PFSK-1 (cell line): Measurements from ENCODE around the gene EGLN2.

Experiments used
- FOXP2 ChIP-seq: optimal IDR thresholded peaks from 2 replicates; pipeline ENCODE3; 2011; ENCODE audit warnings: borderline replicate concordance, control low read depth, inconsistent platforms; ENCODE audit not compliant: insufficient read depth; ENCODE audit errors: extremely low read length, extremely low read depth
- POLR2AphosphoS5 ChIP-seq: IDR thresholded peaks from 2 replicates; pipeline ENCODE4 v1.6.1; 2012; ENCODE audit warnings: low read depth, mild to moderate bottlenecking, control low read depth, low read length, moderate library complexity
- SIN3A ChIP-seq: IDR thresholded peaks from 2 replicates; pipeline ENCODE4 v1.6.1; 2012; ENCODE audit warnings: mild to moderate bottlenecking, low read length, moderate library complexity, borderline replicate concordance; ENCODE audit not compliant: insufficient read depth
- TAF1 ChIP-seq: IDR thresholded peaks from 2 replicates; pipeline ENCODE4 v1.6.1; 2012; ENCODE audit warnings: low read length, control low read depth, borderline replicate concordance; ENCODE audit not compliant: insufficient read depth
- TF ChIP-seq, protein P1 (sequence below), 2 experiments: IDR thresholded peaks; 2 replicates each; pipeline versions ENCODE4 v1.6.1 to v1.8.0; 2011 to 2012; ENCODE audit warnings: low read depth in 2 of 2, low read length in 2 of 2, control low read depth in 1 of 2, inconsistent platforms in 1 of 2, mild to moderate bottlenecking in 1 of 2, moderate library complexity in 1 of 2; ENCODE audit not compliant: insufficient read depth in 1 of 2

EGLN2 gene

DNA sequence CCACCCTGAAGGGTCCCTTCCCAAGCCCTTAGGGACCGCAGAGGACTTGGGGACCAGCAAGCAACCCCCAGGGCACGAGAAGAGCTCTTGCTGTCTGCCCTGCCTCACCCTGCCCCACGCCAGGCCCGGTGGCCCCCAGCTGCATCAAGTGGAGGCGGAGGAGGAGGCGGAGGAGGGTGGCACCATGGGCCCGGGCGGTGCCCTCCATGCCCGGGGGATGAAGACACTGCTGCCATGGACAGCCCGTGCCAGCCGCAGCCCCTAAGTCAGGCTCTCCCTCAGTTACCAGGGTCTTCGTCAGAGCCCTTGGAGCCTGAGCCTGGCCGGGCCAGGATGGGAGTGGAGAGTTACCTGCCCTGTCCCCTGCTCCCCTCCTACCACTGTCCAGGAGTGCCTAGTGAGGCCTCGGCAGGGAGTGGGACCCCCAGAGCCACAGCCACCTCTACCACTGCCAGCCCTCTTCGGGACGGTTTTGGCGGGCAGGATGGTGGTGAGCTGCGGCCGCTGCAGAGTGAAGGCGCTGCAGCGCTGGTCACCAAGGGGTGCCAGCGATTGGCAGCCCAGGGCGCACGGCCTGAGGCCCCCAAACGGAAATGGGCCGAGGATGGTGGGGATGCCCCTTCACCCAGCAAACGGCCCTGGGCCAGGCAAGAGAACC, 1.5 kb downstream of the EGLN2 start:
- TF ChIP-seq FOXP2 (no peak), SIN3A (no peak), TAF1 (no peak)
- TF ChIP-seq, protein P1, sequence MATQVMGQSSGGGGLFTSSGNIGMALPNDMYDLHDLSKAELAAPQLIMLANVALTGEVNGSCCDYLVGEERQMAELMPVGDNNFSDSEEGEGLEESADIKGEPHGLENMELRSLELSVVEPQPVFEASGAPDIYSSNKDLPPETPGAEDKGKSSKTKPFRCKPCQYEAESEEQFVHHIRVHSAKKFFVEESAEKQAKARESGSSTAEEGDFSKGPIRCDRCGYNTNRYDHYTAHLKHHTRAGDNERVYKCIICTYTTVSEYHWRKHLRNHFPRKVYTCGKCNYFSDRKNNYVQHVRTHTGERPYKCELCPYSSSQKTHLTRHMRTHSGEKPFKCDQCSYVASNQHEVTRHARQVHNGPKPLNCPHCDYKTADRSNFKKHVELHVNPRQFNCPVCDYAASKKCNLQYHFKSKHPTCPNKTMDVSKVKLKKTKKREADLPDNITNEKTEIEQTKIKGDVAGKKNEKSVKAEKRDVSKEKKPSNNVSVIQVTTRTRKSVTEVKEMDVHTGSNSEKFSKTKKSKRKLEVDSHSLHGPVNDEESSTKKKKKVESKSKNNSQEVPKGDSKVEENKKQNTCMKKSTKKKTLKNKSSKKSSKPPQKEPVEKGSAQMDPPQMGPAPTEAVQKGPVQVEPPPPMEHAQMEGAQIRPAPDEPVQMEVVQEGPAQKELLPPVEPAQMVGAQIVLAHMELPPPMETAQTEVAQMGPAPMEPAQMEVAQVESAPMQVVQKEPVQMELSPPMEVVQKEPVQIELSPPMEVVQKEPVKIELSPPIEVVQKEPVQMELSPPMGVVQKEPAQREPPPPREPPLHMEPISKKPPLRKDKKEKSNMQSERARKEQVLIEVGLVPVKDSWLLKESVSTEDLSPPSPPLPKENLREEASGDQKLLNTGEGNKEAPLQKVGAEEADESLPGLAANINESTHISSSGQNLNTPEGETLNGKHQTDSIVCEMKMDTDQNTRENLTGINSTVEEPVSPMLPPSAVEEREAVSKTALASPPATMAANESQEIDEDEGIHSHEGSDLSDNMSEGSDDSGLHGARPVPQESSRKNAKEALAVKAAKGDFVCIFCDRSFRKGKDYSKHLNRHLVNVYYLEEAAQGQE (IDR thresholded peaks at IDR 0.05; ENCODE audit: insufficient read depth in 1 of 2, low read depth in 2 of 2, low read length in 2 of 2) = no peak

DNA sequence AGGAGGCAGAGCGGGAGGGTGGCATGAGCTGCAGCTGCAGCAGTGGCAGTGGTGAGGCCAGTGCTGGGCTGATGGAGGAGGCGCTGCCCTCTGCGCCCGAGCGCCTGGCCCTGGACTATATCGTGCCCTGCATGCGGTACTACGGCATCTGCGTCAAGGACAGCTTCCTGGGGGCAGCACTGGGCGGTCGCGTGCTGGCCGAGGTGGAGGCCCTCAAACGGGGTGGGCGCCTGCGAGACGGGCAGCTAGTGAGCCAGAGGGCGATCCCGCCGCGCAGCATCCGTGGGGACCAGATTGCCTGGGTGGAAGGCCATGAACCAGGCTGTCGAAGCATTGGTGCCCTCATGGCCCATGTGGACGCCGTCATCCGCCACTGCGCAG, 2.0 kb downstream of the EGLN2 start:
- TF ChIP-seq POLR2AphosphoS5 (no peak), FOXP2 (no peak), TAF1 (no peak), SIN3A (no peak)
- TF ChIP-seq, protein P1 (IDR thresholded peaks at IDR 0.05; ENCODE audit: insufficient read depth in 1 of 2, low read depth in 2 of 2, low read length in 2 of 2) = no peak

DNA sequence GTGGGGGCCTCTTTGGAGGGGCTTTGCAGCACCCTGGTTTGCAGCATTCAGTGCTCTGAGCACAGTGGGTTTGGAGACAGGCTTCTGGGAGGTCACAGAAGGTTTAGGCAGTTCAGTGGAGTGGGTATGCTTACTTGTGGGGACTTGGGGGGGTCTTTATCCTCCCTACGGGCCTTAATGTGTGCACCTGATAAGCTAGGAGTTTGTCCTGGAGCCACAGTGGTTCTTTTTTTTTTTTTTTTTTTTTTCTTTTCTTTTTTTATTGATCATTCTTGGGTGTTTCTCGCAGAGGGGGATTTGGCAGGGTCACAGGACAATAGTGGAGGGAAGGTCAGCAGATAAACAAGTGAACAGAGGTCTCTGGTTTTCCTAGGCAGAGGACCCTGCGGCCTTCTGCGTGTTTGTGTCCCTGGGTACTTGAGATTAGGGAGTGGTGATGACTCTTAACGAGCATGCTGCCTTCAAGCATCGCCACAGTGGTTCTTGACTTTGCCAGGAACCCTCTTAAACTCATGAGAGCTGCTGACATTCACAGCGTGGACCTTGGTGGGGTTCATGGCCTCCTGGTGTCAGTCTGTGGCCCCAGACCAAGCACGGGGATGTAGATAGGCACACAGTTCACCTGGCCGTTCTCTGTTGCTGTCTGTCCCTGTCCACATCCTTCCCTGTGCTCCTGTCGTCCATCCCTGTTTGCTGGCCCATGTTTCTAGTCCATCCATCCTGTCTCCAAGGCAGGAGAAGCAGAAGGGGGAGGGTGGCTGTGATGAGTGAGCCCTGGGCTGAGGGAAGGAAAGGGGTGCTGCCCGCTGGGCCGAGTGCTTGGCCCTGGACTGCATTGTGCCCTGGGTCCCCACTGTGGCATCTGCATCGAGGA, 2.7 kb downstream of the EGLN2 start:
- TF ChIP-seq POLR2AphosphoS5 = 0 out of 2 replicates have a peak, but pooled peaks have one; percentile 34
- TF ChIP-seq FOXP2 = no peak

DNA sequence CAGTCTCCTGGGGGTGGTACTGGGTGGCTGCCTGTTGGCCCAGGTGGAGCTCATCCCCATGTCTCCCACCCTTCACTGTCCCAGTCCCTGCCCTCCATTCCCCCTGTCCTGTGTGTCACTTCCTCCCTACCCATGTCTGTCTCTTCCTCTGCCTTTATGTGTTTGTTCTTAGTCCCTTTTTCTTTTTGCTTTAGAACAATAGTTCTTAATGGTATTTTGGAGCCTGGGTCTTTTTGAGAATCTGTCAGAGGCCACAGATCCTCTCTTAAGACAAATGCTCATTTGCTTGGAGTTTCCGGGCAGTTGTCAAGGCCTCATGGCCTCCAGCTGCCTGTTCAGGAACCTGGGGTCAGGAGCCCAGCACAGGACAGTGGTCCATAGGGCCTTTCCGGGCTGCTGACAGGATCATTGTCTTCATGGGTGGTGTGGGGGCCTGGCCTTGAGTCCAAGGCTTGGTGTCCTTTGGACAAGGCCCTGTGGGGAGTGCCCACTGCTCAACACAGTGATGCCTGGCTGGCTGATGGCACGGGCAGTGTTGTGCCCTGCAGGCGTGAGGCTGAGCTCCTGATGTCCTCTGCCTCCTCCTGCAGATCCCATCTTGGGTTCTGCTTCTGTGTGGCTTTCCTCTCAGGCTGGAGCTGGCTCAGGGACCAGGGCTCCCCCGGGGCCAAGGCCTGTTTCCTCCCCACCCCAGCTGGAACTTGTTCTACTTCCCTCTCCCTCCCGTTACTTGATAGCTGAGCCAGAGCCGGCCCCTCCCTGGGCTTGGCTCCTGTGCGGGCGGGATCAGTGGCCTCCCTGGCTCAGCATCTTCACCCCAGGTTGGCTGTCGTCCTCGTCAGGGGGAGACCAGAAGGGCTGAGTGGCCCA, 3.5 kb downstream of the EGLN2 start:
- TF ChIP-seq POLR2AphosphoS5 (no peak), TAF1 (no peak), SIN3A (no peak), FOXP2 (no peak)
- TF ChIP-seq, protein P1 (IDR thresholded peaks at IDR 0.05; ENCODE audit: insufficient read depth in 1 of 2, low read depth in 2 of 2, low read length in 2 of 2) = no peak

DNA sequence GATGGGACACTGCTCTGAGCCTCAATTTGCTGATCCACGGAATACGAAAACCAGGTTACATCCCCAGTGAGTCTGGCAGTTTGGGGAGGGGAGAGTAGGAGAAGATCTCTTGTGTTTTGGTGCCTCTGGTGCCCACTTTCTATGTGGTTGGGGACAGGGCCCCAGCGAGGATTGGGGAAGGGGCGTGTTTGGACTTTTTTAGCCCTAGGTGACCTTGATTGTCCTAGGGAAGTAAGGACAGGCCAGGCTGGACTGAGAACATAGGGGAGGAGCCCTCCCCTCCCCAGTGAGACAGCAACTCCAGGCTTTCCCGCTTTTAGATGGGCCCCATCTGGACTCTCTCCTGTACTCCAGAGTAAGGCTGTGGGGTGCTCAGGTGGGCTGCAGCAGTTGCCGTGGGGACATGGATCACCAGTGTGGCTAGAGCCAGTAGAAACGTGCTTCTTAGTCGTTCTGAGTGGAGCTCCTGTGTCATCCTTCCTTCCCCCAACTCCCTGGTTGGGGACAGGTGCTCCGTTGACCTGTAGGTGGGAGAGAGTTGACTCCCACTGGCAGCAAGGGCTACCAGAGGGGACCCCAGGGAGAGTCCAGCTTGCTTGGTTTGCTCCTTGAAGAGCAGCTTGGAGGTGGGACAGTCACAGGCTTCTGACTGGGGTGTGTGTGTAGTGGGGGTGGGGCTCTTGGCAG, 4.3 kb downstream of the EGLN2 start:
- TF ChIP-seq SIN3A = no peak
- TF ChIP-seq, protein P1 (IDR thresholded peaks at IDR 0.05; ENCODE audit: insufficient read depth in 1 of 2, low read depth in 2 of 2, low read length in 2 of 2) = no peak
- no peak for TF ChIP-seq TAF1
- TF ChIP-seq POLR2AphosphoS5 = no peak
- no peak for TF ChIP-seq FOXP2
